HUES48 (cell line): ENCODE data around the gene DHRSX.
"Not testable (repeated sequence)": the region's sequence is repeated elsewhere in the genome, so short reads cannot be mapped to it uniquely, and the experiment has no call there.

Experiments
- H3K27ac ChIP-seq: one replicate; pipeline ENCODE4 v1.7.0; 2013; ENCODE audit warnings: low read depth, low read length, inconsistent platforms
- H3K27me3 ChIP-seq: 2 replicates; pipeline ENCODE4 v1.6.1; 2013; ENCODE audit warnings: mild to moderate bottlenecking, low read length; ENCODE audit not compliant: control insufficient read depth, insufficient read depth
- H3K36me3 ChIP-seq: 2 replicates; pipeline ENCODE4 v1.6.1; 2013; ENCODE audit warnings: low read length; ENCODE audit not compliant: control insufficient read depth, insufficient read depth
- H3K4me1 ChIP-seq: 2 replicates; pipeline ENCODE4 v1.6.1; 2013; ENCODE audit warnings: mild to moderate bottlenecking, low read length; ENCODE audit not compliant: control insufficient read depth, insufficient read depth
- H3K4me3 ChIP-seq: 2 replicates; pipeline ENCODE4 v1.5.1; 2013; ENCODE audit warnings: mild to moderate bottlenecking, low read depth, low read length
- H3K9ac ChIP-seq: 2 replicates; pipeline ENCODE4 v1.6.1; 2013; ENCODE audit warnings: mild to moderate bottlenecking, low read depth, low read length, moderate library complexity
- H3K9me3 ChIP-seq: 2 replicates; pipeline ENCODE4 v1.6.1; 2013; ENCODE audit warnings: low read length; ENCODE audit not compliant: control insufficient read depth, insufficient read depth

DHRSX gene

GRCh38 chrX:2432298-2432863 lies 68.4 kb downstream of the DHRSX start:
- Histone ChIP-seq H3K4me1 (no peaks in the 10 kb centered on the region), H3K27me3 (no peaks in the 10 kb centered on the region), H3K36me3 (peaks cover 8% of the 10 kb centered on the region; the same call in 1 of the 2 replicates), H3K4me3 (no peak overlapping the region), H3K9me3 (no peaks in the 10 kb centered on the region), H3K9ac (no peak overlapping the region), H3K27ac (no peak overlapping the region)

GRCh38 chrX:2430265-2430825 lies 70.4 kb downstream of the DHRSX start:
- Histone ChIP-seq H3K9ac (no peak overlapping the region), H3K4me1 (peaks cover 5% of the 10 kb centered on the region; the same call in 1 of the 2 replicates), H3K36me3 (peaks cover 8% of the 10 kb centered on the region; the same call in 1 of the 2 replicates), H3K27ac (no peak overlapping the region), H3K4me3 (no peak overlapping the region), H3K9me3 (no peaks in the 10 kb centered on the region), H3K27me3 (no peaks in the 10 kb centered on the region)

- Histone ChIP-seq H3K4me1 (peaks cover 5% of the 10 kb centered on the region; the same call in 1 of the 2 replicates), H3K4me3 (no peak overlapping the region), H3K27me3 (no peaks in the 10 kb centered on the region), H3K36me3 (peaks cover 12% of the 10 kb centered on the region), H3K9me3 (no peaks in the 10 kb centered on the region), H3K27ac (no peak overlapping the region), H3K9ac (no peak overlapping the region)
Observed at GRCh38 chrX:2427737-2428136, 73.0 kb downstream of the DHRSX start.

- H3K9me3 ChIP-seq: no peaks in the 10 kb centered on the region
- no peak overlapping the region for H3K4me3 ChIP-seq
- H3K27ac ChIP-seq: no peak overlapping the region
- H3K9ac ChIP-seq: no peak overlapping the region
- no peaks in the 10 kb centered on the region for H3K27me3 ChIP-seq
- peaks cover 5% of the 10 kb centered on the region; the same call in 1 of the 2 replicates for H3K4me1 ChIP-seq
- peaks cover 12% of the 10 kb centered on the region for H3K36me3 ChIP-seq
Observed at GRCh38 chrX:2427147-2427546, 73.6 kb downstream of the DHRSX start.

DNA sequence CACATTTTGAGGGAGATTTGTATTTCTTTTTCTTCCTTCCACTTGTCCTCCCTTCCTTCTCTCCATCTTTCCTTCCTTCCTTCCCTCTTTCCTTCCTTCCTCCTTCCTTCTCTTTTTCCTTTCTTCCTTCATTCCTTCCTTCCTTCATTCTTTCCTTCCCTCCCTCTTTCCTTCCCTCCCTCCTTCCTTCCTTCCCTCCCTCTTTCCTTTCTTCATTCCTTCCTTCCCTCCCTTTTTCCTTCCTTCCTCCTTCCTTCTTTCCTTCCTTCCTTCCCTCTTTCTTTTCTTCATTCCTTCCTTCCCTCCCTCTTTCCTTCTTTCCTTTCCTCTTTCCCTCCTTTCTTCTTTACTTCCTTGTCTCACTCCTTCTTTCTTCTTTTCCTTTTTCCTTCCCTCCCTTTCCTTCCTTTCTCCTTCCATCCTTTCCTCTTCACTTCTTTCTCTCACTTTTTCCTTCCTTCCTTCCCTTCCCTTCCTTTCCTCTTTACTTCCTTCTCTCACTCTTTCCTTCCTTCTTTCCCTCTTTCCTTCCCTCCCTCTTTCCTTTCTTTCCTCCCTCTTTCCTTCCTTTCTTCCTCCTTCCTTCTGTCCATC lies 74.4 kb downstream of the DHRSX start:
- Histone ChIP-seq H3K4me1 (peaks cover 5% of the 10 kb centered on the region; the same call in 1 of the 2 replicates), H3K27me3 (no peaks in the 10 kb centered on the region), H3K36me3 (peaks cover 12% of the 10 kb centered on the region), H3K9ac (no peak overlapping the region), H3K27ac (no peak overlapping the region), H3K4me3 (no peak overlapping the region), H3K9me3 (no peaks in the 10 kb centered on the region)

DNA sequence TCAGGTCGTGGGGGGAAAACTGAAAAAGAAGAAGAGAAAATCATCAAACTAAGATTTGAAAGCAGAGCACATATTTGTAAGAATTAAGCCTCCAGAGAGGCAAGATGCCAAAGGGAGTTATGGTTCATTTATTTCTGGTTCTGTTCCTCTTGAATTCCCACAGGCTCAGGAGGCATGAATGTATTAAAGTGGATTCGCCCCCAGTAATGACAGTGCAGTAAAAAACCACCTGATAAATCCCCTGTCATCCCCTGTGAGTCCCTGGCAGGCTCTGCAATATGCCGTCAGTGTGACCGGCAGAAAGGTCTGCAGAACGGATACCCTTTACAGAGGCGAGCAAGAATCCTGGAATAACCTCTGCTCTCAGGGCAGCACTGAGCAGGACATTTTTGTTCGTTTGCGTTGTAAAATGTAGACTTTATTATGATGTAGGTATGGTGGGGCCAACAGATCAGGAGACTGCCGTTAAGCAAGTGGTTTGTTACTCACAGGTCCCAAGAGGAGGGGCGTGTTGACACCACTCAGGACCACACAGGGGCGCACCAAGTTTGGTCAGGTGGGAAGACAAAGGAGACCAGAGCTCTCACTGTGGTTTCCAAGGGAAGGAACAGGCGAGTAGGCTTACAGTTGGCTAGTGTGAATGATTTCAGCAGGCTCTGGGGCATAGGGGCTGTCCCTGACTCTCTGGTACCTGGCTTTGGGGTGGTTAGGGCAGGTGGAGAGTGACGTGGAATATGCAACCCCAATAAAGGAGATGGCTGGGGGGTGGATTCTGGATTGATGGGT lies 75.3 kb downstream of the DHRSX start:
- Histone ChIP-seq H3K4me1 (peaks cover 5% of the 10 kb centered on the region; the same call in 1 of the 2 replicates), H3K4me3 (no peak overlapping the region), H3K9me3 (no peaks in the 10 kb centered on the region), H3K36me3 (peaks cover 12% of the 10 kb centered on the region), H3K27me3 (no peaks in the 10 kb centered on the region), H3K27ac (no peak overlapping the region), H3K9ac (no peak overlapping the region)

- Histone ChIP-seq H3K4me3 (no peak overlapping the region), H3K4me1 (peaks cover 5% of the 10 kb centered on the region; the same call in 1 of the 2 replicates), H3K27ac (no peak overlapping the region), H3K27me3 (no peaks in the 10 kb centered on the region), H3K9me3 (no peaks in the 10 kb centered on the region), H3K36me3 (peaks cover 12% of the 10 kb centered on the region), H3K9ac (no peak overlapping the region)
Observed at GRCh38 chrX:2424317-2424716, 76.5 kb downstream of the DHRSX start.

DNA sequence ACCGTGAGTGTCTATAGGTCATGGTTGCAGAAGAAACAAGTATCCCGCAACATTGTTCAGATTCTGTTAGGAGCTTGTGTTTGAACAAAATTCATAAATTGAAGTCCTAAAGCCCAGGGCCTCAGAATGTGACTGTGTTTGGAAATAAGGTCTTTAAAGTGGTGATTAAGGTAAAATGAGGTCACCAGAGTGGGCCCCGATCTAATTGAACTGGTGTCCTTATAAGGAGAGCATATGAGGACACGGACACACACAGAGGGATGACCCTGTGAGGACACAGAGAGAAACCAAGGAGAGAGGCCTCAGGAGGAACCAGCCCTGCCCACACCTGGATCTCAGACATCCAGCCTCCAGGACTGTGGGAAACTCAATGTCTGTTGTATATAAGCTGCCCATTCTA lies 76.9 kb downstream of the DHRSX start:
- Histone ChIP-seq H3K36me3 (peaks cover 12% of the 10 kb centered on the region), H3K9ac (no peak overlapping the region), H3K9me3 (no peaks in the 10 kb centered on the region), H3K27me3 (no peaks in the 10 kb centered on the region), H3K27ac (no peak overlapping the region), H3K4me1 (peaks cover 5% of the 10 kb centered on the region; the same call in 1 of the 2 replicates), H3K4me3 (no peak overlapping the region)

GRCh38 chrX:2423282-2423681 lies 77.5 kb downstream of the DHRSX start:
- Histone ChIP-seq H3K9ac (no peak overlapping the region), H3K27me3 (no peaks in the 10 kb centered on the region), H3K36me3 (peaks cover 12% of the 10 kb centered on the region), H3K4me3 (no peak overlapping the region), H3K4me1 (peaks cover 5% of the 10 kb centered on the region; the same call in 1 of the 2 replicates), H3K9me3 (no peaks in the 10 kb centered on the region), H3K27ac (no peak overlapping the region)

GRCh38 chrX:2419418-2419817 lies 81.4 kb downstream of the DHRSX start:
- H3K27me3 ChIP-seq, H3K9me3 ChIP-seq, H3K4me3 ChIP-seq, H3K4me1 ChIP-seq, H3K9ac ChIP-seq, H3K27ac ChIP-seq, H3K36me3 ChIP-seq: not testable (repeated sequence)

DNA sequence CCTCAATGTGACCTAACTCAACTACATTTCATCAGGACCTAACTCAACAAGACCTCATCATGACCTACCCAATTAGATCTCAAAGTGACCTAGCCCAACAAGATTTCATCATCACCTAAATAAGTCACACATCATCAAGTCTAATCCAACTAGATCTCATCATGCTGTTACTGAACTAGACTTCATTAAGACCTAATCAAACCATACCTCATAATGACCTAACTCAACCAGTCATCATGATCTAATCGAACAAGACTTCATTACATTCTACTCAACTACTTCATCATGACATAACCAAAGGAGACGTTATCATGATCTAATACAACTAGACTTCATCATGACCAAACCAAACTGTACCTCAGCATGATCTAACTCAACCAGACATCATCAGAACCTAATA lies 82.8 kb downstream of the DHRSX start:
- H3K36me3 ChIP-seq: no peaks in the 10 kb centered on the region; the same call in 1 of the 2 replicates
- H3K27ac ChIP-seq: no peak overlapping the region
- H3K9me3 ChIP-seq: peaks cover 2% of the 10 kb centered on the region; the same call in 1 of the 2 replicates

More for the DNA sequence above, 82.8 kb downstream of the DHRSX start:
- no peak overlapping the region for H3K9ac ChIP-seq
- no peaks in the 10 kb centered on the region for H3K4me1 ChIP-seq
- H3K4me3 ChIP-seq: no peak overlapping the region
- H3K27me3 ChIP-seq: no peaks in the 10 kb centered on the region
